Hepatocyte (in vitro differentiated cells): ENCODE data around the gene HAUS7. TPM values are rescaled to one million over a fixed set of nuclear protein-coding genes. Genes with fewer than 3 reads are reported as not detected.
A peak's percentile ranks its signal among the peaks of the same experiment; 100 is the strongest.

Experiments
- DNase-seq: peaks from one replicate; pipeline ENCODE4 v3.0.0-alpha.2; 2016; ENCODE audit warnings: low spot score
- H2AFZ ChIP-seq: fragments of 200-600 bp; sonication (generic); 2 replicates; pipeline ENCODE4 v1.6.0; 2016; ENCODE audit warnings: antibody characterized with exemption, mild to moderate bottlenecking
- H3K27ac ChIP-seq: fragments of 200-600 bp; sonication (generic); 2 replicates; pipeline ENCODE4 v1.5.1; 2016; ENCODE audit warnings: mild to moderate bottlenecking
- H3K27me3 ChIP-seq: fragments of 200-600 bp; sonication (generic); 2 replicates; pipeline ENCODE4 v1.6.1; 2016
- H3K36me3 ChIP-seq: fragments of 200-600 bp; sonication (generic); replicated peaks from 2 replicates; pipeline ENCODE4 v1.5.1; 2016; ENCODE audit warnings: low read depth; ENCODE audit not compliant: insufficient read depth
- H3K4me1 ChIP-seq: fragments of 200-600 bp; sonication (generic); 2 replicates; pipeline ENCODE4 v1.5.1; 2016; ENCODE audit warnings: mild to moderate bottlenecking, moderate library complexity; ENCODE audit not compliant: insufficient read depth
- H3K4me2 ChIP-seq: fragments of 200-600 bp; sonication (generic); 2 replicates; pipeline ENCODE4 v1.6.0; 2016
- H3K4me3 ChIP-seq: fragments of 200-600 bp; sonication (generic); 2 replicates; pipeline ENCODE4 v1.5.1; 2016; ENCODE audit warnings: mild to moderate bottlenecking
- H3K79me2 ChIP-seq: fragments of 200-600 bp; sonication (generic); 2 replicates; pipeline ENCODE4 v1.6.0; 2017; ENCODE audit warnings: mild to moderate bottlenecking
- H3K9me2 ChIP-seq: fragments of 200-600 bp; sonication (generic); replicated peaks from 2 replicates; pipeline ENCODE4 v1.6.0; 2017; ENCODE audit warnings: mild to moderate bottlenecking; ENCODE audit not compliant: insufficient read depth
- H3K9me3 ChIP-seq: fragments of 200-600 bp; sonication (generic); 2 replicates; pipeline ENCODE4 v1.5.1; 2016; ENCODE audit warnings: low read depth, mild to moderate bottlenecking
- H4K20me1 ChIP-seq: fragments of 200-600 bp; sonication (generic); 2 replicates; pipeline ENCODE4 v1.6.0; 2016; ENCODE audit warnings: mild to moderate bottlenecking; ENCODE audit not compliant: insufficient read depth, poor library complexity, severe bottlenecking
- EZH2 ChIP-seq: fragments of 200-600 bp; sonication (generic); IDR thresholded peaks from 2 replicates; pipeline ENCODE4 v1.6.1; 2016; ENCODE audit warnings: antibody characterized with exemption, mild to moderate bottlenecking, borderline replicate concordance
- EZH2phosphoT487 ChIP-seq: fragments of 200-600 bp; sonication (generic); IDR thresholded peaks from one replicate; pipeline ENCODE4 v1.6.1; 2018; ENCODE audit warnings: antibody characterized with exemption, mild to moderate bottlenecking, low read depth, moderate library complexity; ENCODE audit not compliant: unreplicated experiment, severe bottlenecking
- WGBS: methylation state at CpG from one replicate; pipeline ENCODE4 v1.1.6; 2016; ENCODE audit warnings: low lambda C conversion rate; ENCODE audit errors: missing lambda C conversion rate; 5-methylcytosine and 5-hydroxymethylcytosine counted together
- polyA plus RNA-seq: library from polyadenylated mRNA; unstranded; fragments of >200 nt; fragmentation: Nextera tagmentation; extraction: Ambion mirVana; gene quantifications from 2 replicates; pipeline ENCODE4 v1.2.1, GENCODE V29; 2016
- total RNA-seq: library from RNA; depleted of rRNA; stranded (reverse); fragments of >200 nt; gene quantifications from 2 replicates; pipeline ENCODE4 v1.2.3, GENCODE V29; 2014
- TF ChIP-seq, protein P1 (sequence below): fragments of 200-600 bp; sonication (generic); IDR thresholded peaks from 2 replicates; pipeline ENCODE4 v1.5.1; 2016; ENCODE audit warnings: antibody characterized with exemption, mild to moderate bottlenecking; ENCODE audit not compliant: poor library complexity

HAUS7 gene
- total and polyA plus RNA-seq, 2 experiments from 2014 or later: 17.5 to 23.1 TPM

DNA sequence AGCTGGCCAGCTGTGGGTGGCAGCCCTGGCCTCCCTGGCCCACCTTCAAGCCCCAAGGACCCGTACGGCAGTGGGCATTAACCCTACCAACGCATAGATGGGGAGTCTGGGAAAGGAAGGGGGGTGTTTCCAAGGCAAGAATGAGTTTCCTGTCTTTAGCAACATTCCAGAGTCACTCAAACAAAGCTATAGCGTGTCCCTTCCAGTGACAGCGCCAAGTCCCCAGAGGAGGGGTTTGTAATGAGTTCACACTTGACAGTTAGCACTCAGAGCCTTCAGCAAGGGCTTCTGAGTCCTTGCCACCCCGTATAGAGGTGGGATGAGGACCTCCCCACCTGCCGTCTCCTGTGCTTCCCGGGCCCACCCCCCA lies 26.2 kb upstream of the HAUS7 start:
- no peaks in the 10 kb centered on the region for H3K27me3 ChIP-seq
- DNase-seq: no peak
- H3K9me2 ChIP-seq: no peaks in the 10 kb centered on the region
- peak overlapping the region; percentile 76 for H3K4me2 ChIP-seq
- H4K20me1 ChIP-seq: no peaks in the 10 kb centered on the region
- H3K79me2 ChIP-seq: no peaks in the 10 kb centered on the region
- no peak overlapping the region for H3K27ac ChIP-seq
- peaks cover 8% of the 10 kb centered on the region for H3K4me1 ChIP-seq
- no peaks in the 10 kb centered on the region for H3K9me3 ChIP-seq
- H3K4me3 ChIP-seq: no peak overlapping the region
- no peak for TF ChIP-seq EZH2phosphoT487
- TF ChIP-seq, protein P1, sequence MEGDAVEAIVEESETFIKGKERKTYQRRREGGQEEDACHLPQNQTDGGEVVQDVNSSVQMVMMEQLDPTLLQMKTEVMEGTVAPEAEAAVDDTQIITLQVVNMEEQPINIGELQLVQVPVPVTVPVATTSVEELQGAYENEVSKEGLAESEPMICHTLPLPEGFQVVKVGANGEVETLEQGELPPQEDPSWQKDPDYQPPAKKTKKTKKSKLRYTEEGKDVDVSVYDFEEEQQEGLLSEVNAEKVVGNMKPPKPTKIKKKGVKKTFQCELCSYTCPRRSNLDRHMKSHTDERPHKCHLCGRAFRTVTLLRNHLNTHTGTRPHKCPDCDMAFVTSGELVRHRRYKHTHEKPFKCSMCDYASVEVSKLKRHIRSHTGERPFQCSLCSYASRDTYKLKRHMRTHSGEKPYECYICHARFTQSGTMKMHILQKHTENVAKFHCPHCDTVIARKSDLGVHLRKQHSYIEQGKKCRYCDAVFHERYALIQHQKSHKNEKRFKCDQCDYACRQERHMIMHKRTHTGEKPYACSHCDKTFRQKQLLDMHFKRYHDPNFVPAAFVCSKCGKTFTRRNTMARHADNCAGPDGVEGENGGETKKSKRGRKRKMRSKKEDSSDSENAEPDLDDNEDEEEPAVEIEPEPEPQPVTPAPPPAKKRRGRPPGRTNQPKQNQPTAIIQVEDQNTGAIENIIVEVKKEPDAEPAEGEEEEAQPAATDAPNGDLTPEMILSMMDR: no peak
- H3K36me3 ChIP-seq: no peaks in the 10 kb centered on the region
- WGBS: 70% methylated on average over 8 of the region's 8 CpGs
- no peak overlapping the region for H2AFZ ChIP-seq

DNA sequence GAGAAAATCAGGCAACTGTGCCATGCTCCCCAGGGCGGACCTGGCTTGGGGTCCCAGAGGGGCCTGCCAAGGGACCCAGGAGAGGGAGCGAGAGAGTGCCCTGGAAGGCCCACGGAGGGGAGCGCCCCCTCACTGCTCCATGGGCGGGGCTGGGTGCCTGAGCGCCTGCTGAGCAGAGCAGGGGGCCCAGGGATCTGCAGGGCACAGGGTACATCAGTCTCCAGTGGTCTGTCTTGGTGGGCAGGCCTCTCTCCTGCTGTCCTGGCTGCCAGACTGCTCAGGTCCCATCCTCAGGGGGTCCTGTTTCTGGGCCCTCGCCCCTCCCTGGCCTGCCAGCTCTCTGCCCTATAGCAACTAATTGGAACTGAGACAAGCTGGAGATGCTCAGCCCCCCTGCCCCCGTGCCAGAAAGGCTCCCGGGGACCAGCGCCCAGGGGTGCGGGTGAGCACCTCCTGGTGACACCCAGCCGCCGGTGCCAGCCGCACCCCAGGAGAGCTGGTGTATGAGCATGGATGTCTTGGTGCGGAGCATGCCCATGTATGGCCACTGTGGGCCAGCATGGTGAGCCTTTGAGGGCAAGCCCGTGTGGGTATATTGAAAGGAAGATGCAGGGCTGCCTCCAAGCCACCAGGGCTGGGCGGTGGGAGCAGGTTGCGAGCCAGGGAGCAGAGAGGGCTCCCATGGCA lies 25.7 kb upstream of the HAUS7 start:
- WGBS: 86% methylated on average over 18 of the region's 18 CpGs
- Histone ChIP-seq H2AFZ (no peak overlapping the region), H3K9me2 (no peaks in the 10 kb centered on the region), H3K27ac (no peak overlapping the region), H3K4me3 (no peak overlapping the region), H3K4me2 (peak overlapping the region; percentile 76), H4K20me1 (no peaks in the 10 kb centered on the region), H3K4me1 (peaks cover 13% of the 10 kb centered on the region), H3K36me3 (no peaks in the 10 kb centered on the region), H3K27me3 (no peaks in the 10 kb centered on the region), H3K9me3 (no peaks in the 10 kb centered on the region), H3K79me2 (no peaks in the 10 kb centered on the region)
- no peak for DNase-seq
- TF ChIP-seq EZH2: no peak
- TF ChIP-seq EZH2phosphoT487: no peak
- TF ChIP-seq, protein P1: no peak

DNA sequence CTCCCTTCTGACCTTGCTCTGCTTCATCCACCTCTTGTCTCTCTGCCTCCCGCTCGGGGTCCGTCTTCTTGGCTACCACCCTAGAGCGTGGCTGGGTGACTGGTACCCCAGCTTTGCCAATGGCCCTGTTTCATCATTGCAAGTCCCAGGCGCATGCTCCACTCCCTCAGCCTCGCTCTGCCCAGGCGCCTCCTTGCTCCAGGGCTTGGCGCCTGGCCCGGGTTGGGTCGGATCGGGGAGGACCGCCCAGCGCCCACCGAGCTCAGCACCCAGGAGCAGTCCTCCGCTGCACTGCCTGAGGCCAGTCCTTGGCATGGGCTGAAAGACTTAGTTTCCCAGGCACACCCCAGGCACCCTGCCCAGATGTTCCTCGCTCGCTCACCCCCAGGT lies 25.0 kb upstream of the HAUS7 start:
- WGBS: 58% methylated on average over 17 of the region's 17 CpGs
- no peak overlapping the region for H3K27ac ChIP-seq
- no peaks in the 10 kb centered on the region for H4K20me1 ChIP-seq
- H3K27me3 ChIP-seq: no peaks in the 10 kb centered on the region
- peak overlapping the region; percentile 76 for H3K4me2 ChIP-seq
- peak; percentile 46 for DNase-seq
- TF ChIP-seq, protein P1: peak; percentile 5
- no peak for TF ChIP-seq EZH2phosphoT487
- TF ChIP-seq EZH2: no peak
- H3K36me3 ChIP-seq: no peaks in the 10 kb centered on the region
- H3K9me3 ChIP-seq: no peaks in the 10 kb centered on the region
- no peaks in the 10 kb centered on the region for H3K79me2 ChIP-seq
- peaks cover 14% of the 10 kb centered on the region for H3K4me1 ChIP-seq
- H3K4me3 ChIP-seq: no peak overlapping the region
- no peak overlapping the region for H2AFZ ChIP-seq
- H3K9me2 ChIP-seq: no peaks in the 10 kb centered on the region
